ENCODE measurements around the gene PDK3.

Gene PDK3

DNA sequence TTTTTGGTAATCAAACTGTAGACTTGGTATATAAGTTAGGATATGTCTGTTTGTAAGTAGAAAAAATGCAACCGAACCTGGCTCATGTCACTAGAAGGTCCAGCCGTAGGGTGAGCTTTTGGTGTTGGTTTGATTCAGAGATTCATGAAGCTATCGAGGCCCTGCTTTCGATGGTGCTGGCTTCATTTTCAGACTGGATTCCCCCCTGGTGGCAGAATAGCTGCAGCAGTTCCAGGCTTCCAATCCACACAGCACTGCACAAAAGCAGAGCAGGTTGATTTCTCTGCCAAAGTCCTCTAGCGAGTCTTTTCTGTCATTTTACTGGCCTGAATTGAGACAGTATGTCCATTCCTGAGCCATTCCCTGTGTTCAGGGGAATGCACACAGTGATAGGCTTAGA lies 33.1 kb downstream of the PDK3 start:
- Histone ChIP-seq H3K27me3 (no peaks in the 10 kb centered on the region), H3K36me3 (peaks cover 51% of the 10 kb centered on the region), H3K4me3 (ENCODE audit: low read depth in 1 of 2, low read length in 1 of 2) (no peak overlapping the region), H3K4me1 (ENCODE audit: control insufficient read depth in 1 of 2, insufficient read depth in 1 of 2, low read depth in 1 of 2, low read length in 1 of 2) (peaks cover 7 to 10% of the 10 kb centered on the region in 2 experiments), H3K27ac (no peak overlapping the region), H3K9me3 (no peaks in the 10 kb centered on the region)
- TF ChIP-seq, protein P1, sequence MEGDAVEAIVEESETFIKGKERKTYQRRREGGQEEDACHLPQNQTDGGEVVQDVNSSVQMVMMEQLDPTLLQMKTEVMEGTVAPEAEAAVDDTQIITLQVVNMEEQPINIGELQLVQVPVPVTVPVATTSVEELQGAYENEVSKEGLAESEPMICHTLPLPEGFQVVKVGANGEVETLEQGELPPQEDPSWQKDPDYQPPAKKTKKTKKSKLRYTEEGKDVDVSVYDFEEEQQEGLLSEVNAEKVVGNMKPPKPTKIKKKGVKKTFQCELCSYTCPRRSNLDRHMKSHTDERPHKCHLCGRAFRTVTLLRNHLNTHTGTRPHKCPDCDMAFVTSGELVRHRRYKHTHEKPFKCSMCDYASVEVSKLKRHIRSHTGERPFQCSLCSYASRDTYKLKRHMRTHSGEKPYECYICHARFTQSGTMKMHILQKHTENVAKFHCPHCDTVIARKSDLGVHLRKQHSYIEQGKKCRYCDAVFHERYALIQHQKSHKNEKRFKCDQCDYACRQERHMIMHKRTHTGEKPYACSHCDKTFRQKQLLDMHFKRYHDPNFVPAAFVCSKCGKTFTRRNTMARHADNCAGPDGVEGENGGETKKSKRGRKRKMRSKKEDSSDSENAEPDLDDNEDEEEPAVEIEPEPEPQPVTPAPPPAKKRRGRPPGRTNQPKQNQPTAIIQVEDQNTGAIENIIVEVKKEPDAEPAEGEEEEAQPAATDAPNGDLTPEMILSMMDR (IDR thresholded peaks at IDR 0.05), result no peak

DNA sequence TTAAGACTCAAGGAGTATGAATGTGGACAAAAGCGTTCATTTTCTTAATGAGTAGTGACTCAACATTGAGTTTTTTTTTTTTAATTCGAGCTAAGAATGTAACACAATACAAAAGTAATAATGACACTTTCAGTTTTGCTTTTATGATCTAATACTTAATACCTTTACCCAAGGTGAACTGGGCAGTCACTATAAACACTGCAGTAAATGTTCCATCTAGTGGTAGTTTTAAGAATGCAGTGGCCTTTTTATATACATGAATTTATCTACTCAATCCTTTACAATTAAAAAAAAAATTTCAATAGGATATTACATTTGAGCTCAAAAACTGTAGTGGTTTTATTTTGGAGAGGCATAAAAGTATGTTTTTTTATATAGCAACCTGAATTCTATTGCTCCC lies 33.9 kb downstream of the PDK3 start:
- peaks cover 3 to 7% of the 10 kb centered on the region in 2 experiments for H3K4me1 ChIP-seq (ENCODE audit: control insufficient read depth in 1 of 2, insufficient read depth in 1 of 2, low read depth in 1 of 2, low read length in 1 of 2)
- no peak overlapping the region for H3K27ac ChIP-seq
- TF ChIP-seq, protein P1 (IDR thresholded peaks at IDR 0.05), result no peak
- H3K27me3 ChIP-seq, result no peaks in the 10 kb centered on the region
- H3K4me3 ChIP-seq (ENCODE audit: low read depth in 1 of 2, low read length in 1 of 2), result no peak overlapping the region
- H3K9me3 ChIP-seq, result no peaks in the 10 kb centered on the region
- peaks cover 57% of the 10 kb centered on the region for H3K36me3 ChIP-seq

DNA sequence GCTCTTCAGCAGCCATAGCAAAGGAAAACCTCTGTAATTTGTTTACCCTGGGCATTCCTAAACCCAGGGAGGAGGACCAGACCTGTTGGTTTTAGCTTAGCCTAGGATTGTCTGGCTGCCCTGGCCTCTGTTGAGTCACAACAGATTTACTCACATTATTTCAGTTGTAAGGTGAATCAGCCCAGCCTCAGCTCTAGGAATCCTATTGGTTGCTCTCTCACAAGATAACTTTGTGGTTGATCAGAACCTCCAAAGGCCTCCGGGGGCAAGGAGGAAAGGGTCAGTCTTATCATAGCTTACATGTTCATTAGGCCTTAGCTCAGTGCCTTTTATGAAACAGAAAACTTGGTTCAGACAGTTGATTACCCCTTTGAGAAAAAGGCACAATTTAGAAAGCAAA lies 41.0 kb downstream of the PDK3 start:
- H3K4me1 ChIP-seq (ENCODE audit: control insufficient read depth in 1 of 2, insufficient read depth in 1 of 2, low read depth in 1 of 2, low read length in 1 of 2), result no peaks in the 10 kb centered on the region

DNA sequence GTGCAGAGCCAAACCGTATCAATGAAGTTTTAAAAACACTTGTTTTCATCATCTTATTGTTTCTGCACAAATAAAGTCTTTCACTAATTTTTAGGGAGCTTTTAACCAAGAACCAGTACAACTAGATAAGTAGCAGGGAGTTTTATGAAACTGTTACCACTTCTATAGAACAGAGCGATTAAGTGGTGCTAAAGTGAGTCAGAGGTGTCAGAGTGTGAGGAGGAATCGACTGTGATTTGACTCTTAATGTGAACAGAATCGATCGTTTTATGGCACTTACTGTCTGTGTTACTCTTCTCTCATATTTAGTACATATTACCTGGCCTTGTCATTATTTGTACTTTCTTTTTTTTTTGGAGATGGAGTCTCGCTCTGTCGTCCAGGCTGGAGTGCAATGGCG lies 43.3 kb downstream of the PDK3 start:
- H3K9me3 ChIP-seq, result no peaks in the 10 kb centered on the region
- peaks cover 67% of the 10 kb centered on the region for H3K36me3 ChIP-seq
- H3K27ac ChIP-seq, result no peak overlapping the region
- no peaks in the 10 kb centered on the region for H3K27me3 ChIP-seq
- H3K4me3 ChIP-seq (ENCODE audit: low read depth in 1 of 2, low read length in 1 of 2), result no peak overlapping the region
- no peaks in the 10 kb centered on the region for H3K4me1 ChIP-seq (ENCODE audit: control insufficient read depth in 1 of 2, insufficient read depth in 1 of 2, low read depth in 1 of 2, low read length in 1 of 2)
- TF ChIP-seq, protein P1 (IDR thresholded peaks at IDR 0.05), result no peak

More for the DNA sequence above, 41.0 kb downstream of the PDK3 start:
- Histone ChIP-seq H3K9me3 (no peaks in the 10 kb centered on the region), H3K4me3 (ENCODE audit: low read depth in 1 of 2, low read length in 1 of 2) (no peak overlapping the region), H3K27me3 (no peaks in the 10 kb centered on the region), H3K36me3 (peaks cover 71% of the 10 kb centered on the region), H3K27ac (no peak overlapping the region)
- TF ChIP-seq, protein P1 (IDR thresholded peaks at IDR 0.05), result no peak

DNA sequence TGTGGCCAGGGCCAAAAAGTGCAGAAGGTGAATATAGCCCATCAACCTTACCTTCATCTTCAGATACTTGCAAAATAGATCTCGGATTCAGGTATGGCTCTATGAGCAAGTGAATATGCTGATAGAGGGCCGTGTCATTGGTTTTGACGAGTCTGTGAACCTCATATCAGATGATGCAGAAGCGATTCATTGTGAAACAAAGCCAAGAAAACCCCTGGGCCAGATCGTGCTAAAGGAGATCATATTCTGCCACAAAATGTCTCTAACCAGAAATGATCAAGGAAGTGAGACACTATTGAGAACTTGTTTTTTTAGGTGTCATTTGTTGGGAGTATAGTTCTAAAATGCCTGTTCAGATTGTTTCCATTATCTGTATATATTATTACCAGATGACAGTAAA lies 48.3 kb downstream of the PDK3 start:
- H3K4me1 ChIP-seq (ENCODE audit: control insufficient read depth in 1 of 2, insufficient read depth in 1 of 2, low read depth in 1 of 2, low read length in 1 of 2), result no peaks in the 10 kb centered on the region
- H3K9me3 ChIP-seq, result no peaks in the 10 kb centered on the region
- H3K27ac ChIP-seq, result no peak overlapping the region
- TF ChIP-seq, protein P1 (IDR thresholded peaks at IDR 0.05), result no peak
- no peaks in the 10 kb centered on the region for H3K27me3 ChIP-seq
- peaks cover 34% of the 10 kb centered on the region for H3K36me3 ChIP-seq
- no peak overlapping the region for H3K4me3 ChIP-seq (ENCODE audit: low read depth in 1 of 2, low read length in 1 of 2)

DNA sequence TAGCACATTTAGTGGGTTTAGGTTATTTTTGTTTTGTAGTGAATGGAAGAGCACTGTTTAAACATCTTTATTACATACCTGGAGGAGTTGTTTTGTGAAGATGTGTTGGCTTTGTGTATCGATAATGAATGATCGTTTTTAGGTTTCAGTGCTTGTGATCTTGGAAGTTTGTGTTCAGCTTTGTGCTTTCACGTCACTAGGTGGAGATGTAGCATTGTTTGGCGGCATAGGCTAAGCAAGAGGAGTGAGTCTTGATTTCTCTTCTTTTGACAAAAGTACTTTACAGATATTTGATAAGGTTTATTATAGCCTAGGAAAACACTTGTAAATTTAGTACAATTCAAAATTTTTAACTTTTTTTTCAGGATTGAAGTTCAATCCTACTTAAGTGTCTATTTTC lies 50.4 kb downstream of the PDK3 start:
- no peak overlapping the region for H3K27ac ChIP-seq
- H3K36me3 ChIP-seq, result peaks cover 40% of the 10 kb centered on the region
- no peaks in the 10 kb centered on the region for H3K27me3 ChIP-seq
- H3K4me3 ChIP-seq (ENCODE audit: low read depth in 1 of 2, low read length in 1 of 2), result no peak overlapping the region
- TF ChIP-seq, protein P1 (IDR thresholded peaks at IDR 0.05), result no peak
- no peaks in the 10 kb centered on the region for H3K4me1 ChIP-seq (ENCODE audit: control insufficient read depth in 1 of 2, insufficient read depth in 1 of 2, low read depth in 1 of 2, low read length in 1 of 2)
- no peaks in the 10 kb centered on the region for H3K9me3 ChIP-seq

All from neutrophil (primary cell).